SU-DHL-6 (cell line): Measurements from ENCODE around the gene UNC13C.

Experiments used
- H2AFZ ChIP-seq: fragments of 200-600 bp; sonication (generic); 2 replicates; pipeline ENCODE4 v1.6.1; 2014; ENCODE audit warnings: low read depth, mild to moderate bottlenecking, moderate library complexity, mixed read lengths, antibody characterized with exemption, low read length; ENCODE audit not compliant: severe bottlenecking
- H3F3A ChIP-seq: fragments of 200-600 bp; shearing (Covaris generic); 2 replicates; pipeline ENCODE4 v1.6.0; 2016; ENCODE audit warnings: antibody characterized with exemption, mild to moderate bottlenecking; ENCODE audit not compliant: insufficient read depth
- H3K27ac ChIP-seq: fragments of 200-600 bp; sonication (generic); 2 replicates; pipeline ENCODE4 v1.5.1; 2016; ENCODE audit warnings: low read depth, mild to moderate bottlenecking, low read length, moderate library complexity, mixed read lengths
- H3K27me3 ChIP-seq: fragments of 200-600 bp; sonication (generic), shearing (Covaris generic); 2 replicates; pipeline ENCODE4 v1.6.0; 2014; ENCODE audit warnings: mild to moderate bottlenecking, low read length
- H3K36me3 ChIP-seq: fragments of 200-600 bp; sonication (generic); 2 replicates; pipeline ENCODE4 v1.6.1; 2014; ENCODE audit warnings: mild to moderate bottlenecking, low read length, mixed read lengths
- H3K4me2 ChIP-seq: fragments of 300-600, 200-600 bp; shearing (Covaris generic), sonication (generic); 2 replicates; pipeline ENCODE4 v1.6.0; 2014; ENCODE audit warnings: low read length, low read depth, mild to moderate bottlenecking; ENCODE audit not compliant: poor library complexity, severe bottlenecking
- H3K4me3 ChIP-seq: fragments of 200-600 bp; sonication (generic); 2 replicates; pipeline ENCODE4 v1.5.1; 2014; ENCODE audit warnings: antibody characterized with exemption, low read length, mild to moderate bottlenecking, mixed read lengths; ENCODE audit not compliant: insufficient read depth, poor library complexity, severe bottlenecking
- H3K79me2 ChIP-seq: fragments of 200-600 bp; sonication (generic); 2 replicates; pipeline ENCODE4 v1.6.1; 2014; ENCODE audit warnings: mild to moderate bottlenecking, low read length, moderate library complexity; ENCODE audit not compliant: insufficient read depth
- H3K9ac ChIP-seq: fragments of 200-600 bp; sonication (generic); 2 replicates; pipeline ENCODE4 v1.7.0; 2014; ENCODE audit warnings: mild to moderate bottlenecking, low read length
- H3K9me2 ChIP-seq: fragments of 200-600 bp; sonication (generic); replicated peaks from 2 replicates; pipeline ENCODE4 v1.6.1; 2014; ENCODE audit warnings: low read length; ENCODE audit not compliant: insufficient read depth
- H3K9me3 ChIP-seq: fragments of 200-600 bp; sonication (generic); 2 replicates; pipeline ENCODE4 v1.6.1; 2014; ENCODE audit warnings: low read length, mixed read lengths; ENCODE audit not compliant: insufficient read depth
- H4K20me1 ChIP-seq: fragments of 200-600 bp; sonication (generic); 2 replicates; pipeline ENCODE4 v1.6.1; 2014; ENCODE audit warnings: low read depth, mild to moderate bottlenecking, antibody characterized with exemption, low read length, moderate library complexity, mixed read lengths
- CTCF ChIP-seq: fragments of 200-600 bp; sonication (generic); IDR thresholded peaks from one replicate; pipeline ENCODE4 v1.5.1; 2017; ENCODE audit warnings: antibody characterized with exemption, mild to moderate bottlenecking, low read length, moderate library complexity; ENCODE audit not compliant: insufficient read depth, poor library complexity, severe bottlenecking
- EZH2phosphoT487 ChIP-seq: fragments of 200-600 bp; sonication (generic), shearing (Covaris generic); conservative IDR thresholded peaks from 2 replicates; pipeline ENCODE4 v1.6.1; 2018; ENCODE audit warnings: mild to moderate bottlenecking, antibody characterized with exemption, low read length, moderate library complexity, mixed read lengths

Gene UNC13C

GRCh38 chr15:54159012-54159411 is 180.8 kb downstream of the UNC13C start:
- Histone ChIP-seq H3K4me2 (no peak overlapping the region), H3K9ac (no peak overlapping the region), H3K9me2 (no peaks in the 10 kb centered on the region), H3F3A (no peaks in the 10 kb centered on the region), H4K20me1 (no peaks in the 10 kb centered on the region), H3K36me3 (no peaks in the 10 kb centered on the region), H3K4me3 (no peak overlapping the region), H3K27me3 (no peaks in the 10 kb centered on the region), H3K27ac (no peak overlapping the region), H2AFZ (no peak overlapping the region), H3K79me2 (no peaks in the 10 kb centered on the region), H3K9me3 (no peaks in the 10 kb centered on the region)
- no peak for TF ChIP-seq CTCF
- no peak for TF ChIP-seq EZH2phosphoT487

- Histone ChIP-seq H3K4me2 (no peak overlapping the region), H2AFZ (no peak overlapping the region), H3K79me2 (no peaks in the 10 kb centered on the region), H3K27ac (no peak overlapping the region), H3K27me3 (no peaks in the 10 kb centered on the region), H3K9me2 (no peaks in the 10 kb centered on the region), H4K20me1 (no peaks in the 10 kb centered on the region), H3K36me3 (no peaks in the 10 kb centered on the region), H3K9me3 (no peaks in the 10 kb centered on the region), H3F3A (no peaks in the 10 kb centered on the region), H3K9ac (no peak overlapping the region), H3K4me3 (no peak overlapping the region)
- TF ChIP-seq CTCF (no peak), EZH2phosphoT487 (no peak)
Measured at GRCh38 chr15:54187325-54187724, 209.1 kb downstream of the UNC13C start.

GRCh38 chr15:54197995-54198394 is 219.8 kb downstream of the UNC13C start:
- H3K36me3 ChIP-seq: no peaks in the 10 kb centered on the region
- H3K4me2 ChIP-seq: no peak overlapping the region
- TF ChIP-seq CTCF (no peak), EZH2phosphoT487 (no peak)
- H3K27me3 ChIP-seq: no peaks in the 10 kb centered on the region
- no peaks in the 10 kb centered on the region for H3K9me3 ChIP-seq
- H3K4me3 ChIP-seq: no peak overlapping the region
- no peaks in the 10 kb centered on the region for H3F3A ChIP-seq
- H3K9ac ChIP-seq: no peak overlapping the region
- H3K9me2 ChIP-seq: no peaks in the 10 kb centered on the region
- no peak overlapping the region for H2AFZ ChIP-seq
- no peak overlapping the region for H3K27ac ChIP-seq
- H3K79me2 ChIP-seq: no peaks in the 10 kb centered on the region
- H4K20me1 ChIP-seq: no peaks in the 10 kb centered on the region
